Myocyte (in vitro differentiated cells): ENCODE data around the gene QSOX1. TPM values are rescaled to one million over a fixed set of nuclear protein-coding genes. Genes with fewer than 3 reads are reported as not detected.

Experiments
- DNase-seq: peaks from one replicate; pipeline ENCODE4 v3.0.0-alpha.2; 2012; ENCODE audit warnings: low read depth
- total RNA-seq: library from RNA; depleted of rRNA; stranded (reverse); fragments of >200 nt; gene quantifications from 2 replicates; pipeline ENCODE4 v1.2.3, GENCODE V29; 2014

The QSOX1 gene
- total RNA-seq, 1 donor from 2014 or later: 46.5 TPM

DNA sequence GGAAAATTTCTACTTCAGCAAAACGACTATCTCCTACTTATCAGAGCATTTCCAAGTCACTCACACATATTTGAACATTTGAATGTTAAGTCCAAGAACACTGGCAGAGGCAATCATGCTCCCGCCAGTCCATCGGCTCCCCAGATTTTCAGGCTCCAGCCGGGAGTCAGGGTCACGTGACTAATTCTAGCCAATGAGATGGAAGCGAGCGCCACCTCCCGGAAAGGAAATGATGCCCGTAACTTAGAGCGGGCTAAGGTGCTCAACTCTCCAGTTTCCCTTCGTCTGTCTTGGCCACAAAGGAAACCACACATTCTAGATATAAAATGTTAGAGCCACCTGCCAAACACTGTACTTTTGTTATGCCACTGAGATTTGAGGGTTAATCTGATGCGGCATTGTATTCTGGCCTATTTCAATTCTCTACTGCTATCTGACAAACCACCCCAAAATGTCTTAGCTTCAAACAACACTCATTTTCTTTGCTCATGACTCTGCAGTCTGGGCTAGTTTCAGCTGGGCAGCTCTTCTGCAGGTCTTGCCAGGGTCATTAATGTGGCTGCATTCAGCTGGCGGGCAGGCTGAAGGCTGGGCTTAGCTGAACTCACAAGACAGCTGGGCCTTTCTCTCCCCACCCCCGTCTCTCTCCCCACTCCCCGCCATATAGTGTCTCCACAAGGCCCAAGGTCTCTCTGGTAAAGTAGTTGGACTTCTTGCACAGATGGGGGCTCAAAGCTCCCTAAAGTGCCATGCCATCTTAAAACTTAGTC, 58.9 kb downstream of the QSOX1 start:
- DNase-seq: peak; percentile 50

DNA sequence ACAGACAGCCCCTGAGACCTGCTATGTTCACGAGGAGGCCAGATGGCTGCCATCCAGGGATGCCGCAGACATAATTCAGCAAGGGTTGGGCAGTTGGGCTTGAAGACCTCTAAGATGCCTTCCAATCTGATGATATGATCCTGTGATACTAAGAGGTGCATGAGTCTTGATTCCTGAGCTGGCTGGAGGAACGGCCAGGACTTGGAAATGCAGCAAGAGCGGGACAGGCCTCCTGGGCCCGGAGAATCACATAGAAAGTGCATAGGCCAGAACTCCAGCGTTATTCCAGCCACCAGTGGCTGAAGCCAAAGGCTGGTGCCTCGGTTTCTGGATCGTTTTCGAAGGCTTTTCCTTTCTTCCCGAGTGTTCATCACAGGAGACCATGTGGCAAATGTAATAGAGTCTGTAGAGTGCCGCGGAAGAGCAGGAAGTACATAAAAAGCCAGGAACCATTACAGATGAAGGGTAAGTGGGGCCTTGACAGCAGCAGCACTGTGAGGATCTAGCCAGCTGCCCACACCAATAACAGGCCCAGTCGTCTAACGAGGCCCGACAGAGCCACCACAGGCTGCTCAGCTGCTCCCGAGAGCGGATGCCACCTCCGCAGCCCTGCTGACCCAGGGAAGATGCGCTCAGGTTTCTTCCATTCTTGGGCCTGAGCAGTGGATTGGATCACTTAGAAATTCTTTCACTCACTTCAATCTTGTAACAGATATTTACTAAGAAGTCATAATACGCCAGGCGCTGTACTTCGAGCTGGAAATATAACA, 61.4 kb downstream of the QSOX1 start:
- DNase-seq: peak; percentile 31

DNA sequence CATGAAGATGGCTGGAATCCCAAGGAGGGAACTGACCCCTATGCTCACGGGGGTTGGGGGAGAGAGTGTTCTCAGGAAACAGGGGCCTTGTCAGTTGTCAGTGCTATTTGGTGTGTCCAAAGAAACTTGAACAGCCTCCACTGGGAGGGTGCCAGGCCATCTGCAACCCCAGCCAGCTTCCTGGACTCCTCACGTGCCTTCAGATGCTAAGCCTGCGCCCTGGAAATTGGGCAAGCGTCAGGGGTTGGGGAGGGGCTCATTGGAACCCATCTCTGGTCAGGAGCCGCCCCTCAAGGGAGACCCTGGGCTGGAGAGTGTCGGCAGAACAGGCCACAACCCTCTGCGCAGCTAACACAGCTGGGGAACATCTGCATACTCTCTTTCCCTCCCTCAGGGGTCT, 62.3 kb downstream of the QSOX1 start:
- DNase-seq: no peak

DNA sequence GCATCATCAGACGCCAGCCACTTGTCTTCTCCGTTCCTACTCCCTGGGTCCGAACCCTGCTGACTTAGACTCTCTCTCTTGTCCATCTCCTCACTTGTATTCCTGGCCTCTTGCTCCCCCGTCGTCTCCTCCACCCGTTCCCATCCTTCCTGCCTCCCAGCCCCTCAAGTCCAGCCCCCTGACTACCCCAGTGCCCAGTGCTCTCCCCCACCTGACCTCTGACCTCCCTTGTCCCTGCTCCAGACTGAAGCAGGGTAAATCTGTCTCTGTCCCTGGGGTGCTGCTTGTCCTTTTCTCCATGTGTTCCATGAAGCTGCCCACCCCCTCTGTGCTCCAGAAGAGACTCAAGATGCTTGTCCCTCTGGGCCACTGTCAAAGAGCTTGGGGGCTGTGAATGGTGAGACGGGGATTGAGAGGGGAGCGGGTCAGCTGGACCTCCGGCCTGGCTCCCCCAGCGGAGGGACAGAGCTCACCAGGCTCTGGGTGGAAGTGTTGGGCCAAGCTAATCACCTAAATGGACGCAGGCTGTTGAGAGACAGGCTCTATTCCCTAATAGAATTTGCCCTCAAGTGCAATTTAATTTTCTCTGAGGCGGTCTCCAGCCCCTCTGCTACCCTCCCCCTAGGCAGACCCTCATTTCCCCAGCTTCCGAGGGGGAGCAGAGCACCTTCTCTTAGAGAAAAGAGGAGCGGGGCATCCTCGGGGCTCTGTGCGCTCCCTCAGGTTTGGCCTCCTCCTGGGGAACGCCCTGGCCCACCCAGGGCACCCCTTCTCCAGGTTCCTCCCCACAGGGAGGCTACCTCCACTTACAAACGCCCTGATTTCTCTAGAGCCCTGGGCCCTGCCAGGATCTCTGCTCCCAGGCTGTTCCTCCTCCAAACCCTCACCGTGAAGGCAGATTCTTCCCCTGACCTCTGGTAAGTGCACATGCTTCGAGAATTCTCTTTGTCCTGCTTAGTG, 64.4 kb downstream of the QSOX1 start:
- no peak for DNase-seq

DNA sequence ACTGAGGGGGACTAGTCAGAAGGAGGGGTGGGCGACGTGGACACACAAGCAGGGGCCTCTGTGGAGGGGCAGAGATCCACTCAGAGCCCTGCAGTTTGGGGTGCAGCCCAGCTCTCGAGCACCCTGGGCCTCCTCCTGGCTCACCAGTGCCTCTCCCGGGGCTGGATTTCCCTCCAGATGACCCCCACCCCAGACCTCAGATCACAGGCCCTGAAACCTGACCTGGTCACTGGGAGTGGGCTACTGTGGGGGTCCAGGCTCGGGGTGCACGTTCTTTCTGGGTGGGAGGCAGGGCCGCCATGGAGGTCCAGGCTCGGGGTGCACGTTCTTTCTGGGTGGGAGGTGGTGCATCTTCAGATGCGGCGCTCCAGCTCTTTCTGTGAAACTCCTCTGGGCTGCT, 65.1 kb downstream of the QSOX1 start:
- DNase-seq: no peak

DNA sequence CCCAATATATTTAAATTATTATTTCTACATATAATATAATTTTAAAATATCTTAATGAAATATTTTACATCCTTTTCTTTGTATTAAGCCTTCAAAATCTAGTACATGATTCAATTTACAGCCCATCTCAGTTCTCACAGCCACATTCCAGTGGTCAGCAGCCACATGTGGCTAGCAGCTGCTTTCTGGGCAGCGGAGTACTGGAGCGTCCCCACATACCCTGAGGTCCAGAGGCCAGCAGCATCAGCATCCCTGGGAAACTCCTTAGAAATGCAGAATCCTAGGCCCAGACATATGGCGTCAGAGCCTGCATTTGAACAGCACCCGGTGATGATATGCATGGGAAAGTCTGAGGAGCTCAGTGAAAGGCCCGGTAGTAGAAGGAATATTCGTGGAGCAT, 66.8 kb downstream of the QSOX1 start:
- peak; percentile 78 for DNase-seq

DNA sequence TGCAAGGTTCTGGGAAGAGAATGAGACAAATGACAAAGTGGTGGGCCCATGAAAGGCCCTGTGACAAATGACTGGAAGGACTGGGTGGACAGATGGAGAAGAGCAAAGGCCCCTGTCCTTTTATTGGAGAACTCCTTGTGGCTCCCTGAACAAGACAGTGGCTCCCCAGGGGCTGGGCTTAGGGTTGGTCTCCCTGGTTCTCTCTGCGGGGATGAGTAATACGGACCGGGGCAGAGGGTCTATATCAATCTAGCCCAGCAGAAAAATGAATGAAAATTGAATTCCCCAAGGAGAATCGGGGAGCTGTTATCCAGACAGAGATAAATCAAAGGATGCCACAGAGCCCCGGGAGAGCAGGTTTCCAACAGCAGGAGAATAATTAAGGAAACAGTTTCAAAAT, 70.2 kb downstream of the QSOX1 start:
- no peak for DNase-seq

DNA sequence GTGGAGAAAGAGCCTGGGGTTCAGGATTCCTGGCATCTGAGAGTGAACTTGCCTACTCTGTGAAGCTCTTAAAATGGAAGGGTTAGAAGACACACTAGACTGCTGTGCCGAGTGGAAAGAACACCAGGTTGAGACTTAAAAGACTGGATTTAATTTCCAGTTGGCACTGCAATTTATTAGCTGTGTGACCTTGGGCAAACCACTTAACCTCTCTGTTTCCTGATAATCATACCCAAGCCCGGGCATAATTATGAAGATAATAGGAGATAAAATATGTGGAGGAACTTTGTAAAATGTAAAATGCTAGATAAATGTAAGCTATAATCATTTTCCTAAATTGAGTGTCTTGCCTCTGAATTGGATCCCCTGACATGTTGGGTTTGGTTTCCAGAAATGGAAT, 70.7 kb downstream of the QSOX1 start:
- no peak for DNase-seq

DNA sequence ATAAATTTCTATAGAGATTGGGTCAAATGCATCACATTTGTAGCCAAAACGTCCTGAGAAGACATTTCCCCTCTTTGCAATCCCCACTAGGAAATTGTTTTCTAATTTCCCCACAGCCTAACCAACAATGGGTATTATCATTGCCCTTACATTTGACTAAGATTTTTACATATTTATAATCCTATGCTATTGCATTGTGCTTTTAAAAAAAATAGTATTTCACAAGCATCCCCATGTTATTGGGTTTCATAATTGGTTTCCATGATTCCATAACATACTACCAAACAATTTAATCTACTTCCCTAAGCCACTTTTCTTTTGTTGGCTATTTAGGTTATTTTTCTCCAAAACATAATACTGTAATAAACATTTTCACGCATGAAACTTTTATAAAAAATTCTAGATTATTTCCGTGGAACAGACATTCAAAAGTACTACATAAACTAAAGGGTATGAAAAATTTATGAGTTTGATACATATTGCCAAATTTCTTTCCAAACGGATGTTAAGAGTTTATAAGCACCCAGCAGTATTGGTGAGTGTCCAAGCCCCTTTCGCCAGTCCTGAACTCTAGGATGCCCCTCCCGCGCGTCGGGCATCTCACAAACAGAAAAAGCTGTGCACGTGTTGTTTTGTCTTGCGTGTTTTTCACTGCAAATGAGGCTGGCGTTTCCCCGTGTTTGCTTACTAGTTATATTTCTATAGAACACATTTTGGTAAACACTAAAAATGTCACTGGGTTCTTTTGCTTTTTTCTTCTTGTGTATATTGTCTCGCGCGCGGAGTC, 73.4 kb downstream of the QSOX1 start:
- DNase-seq: no peak

DNA sequence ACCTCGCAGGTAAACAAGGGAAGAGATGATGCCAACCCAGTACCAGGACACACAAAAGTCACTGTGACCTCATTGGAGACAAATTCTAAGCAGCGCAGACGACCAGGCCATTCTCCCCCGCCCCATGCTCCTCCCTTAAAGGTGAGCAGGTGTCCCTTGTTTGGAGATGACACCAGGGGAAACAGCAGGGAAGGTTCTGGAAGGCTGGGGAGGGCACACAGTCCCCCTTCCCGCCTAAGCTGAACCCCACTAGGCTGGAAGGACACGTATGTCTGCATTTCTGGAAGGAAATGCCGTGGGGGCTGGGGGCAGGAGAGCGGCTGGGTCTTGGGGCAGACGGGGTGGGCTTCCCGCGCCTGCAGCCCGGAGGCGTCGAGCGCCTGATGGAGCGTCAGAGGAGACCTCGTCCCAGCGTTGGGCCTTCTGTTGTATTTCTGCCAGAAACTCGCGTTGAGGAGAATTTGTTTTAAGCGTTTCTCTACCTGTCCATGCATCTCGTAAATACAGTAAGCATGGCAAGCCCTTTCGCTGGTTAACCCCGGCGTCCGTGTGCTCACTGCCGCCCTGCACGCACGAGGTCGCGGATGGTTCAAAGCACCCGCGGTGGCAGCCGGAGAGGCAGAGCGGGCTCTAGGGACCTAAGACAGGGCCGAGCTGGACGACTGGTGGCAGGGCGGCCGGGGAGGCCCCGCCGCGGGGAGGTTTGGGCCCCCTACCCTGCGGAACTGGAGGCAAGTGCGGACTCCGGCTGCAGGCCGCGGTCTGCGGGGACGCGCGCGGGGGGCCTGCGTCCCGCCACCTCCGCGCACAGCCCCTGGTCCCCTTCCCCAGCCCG, 74.2 kb downstream of the QSOX1 start:
- no peak for DNase-seq

DNA sequence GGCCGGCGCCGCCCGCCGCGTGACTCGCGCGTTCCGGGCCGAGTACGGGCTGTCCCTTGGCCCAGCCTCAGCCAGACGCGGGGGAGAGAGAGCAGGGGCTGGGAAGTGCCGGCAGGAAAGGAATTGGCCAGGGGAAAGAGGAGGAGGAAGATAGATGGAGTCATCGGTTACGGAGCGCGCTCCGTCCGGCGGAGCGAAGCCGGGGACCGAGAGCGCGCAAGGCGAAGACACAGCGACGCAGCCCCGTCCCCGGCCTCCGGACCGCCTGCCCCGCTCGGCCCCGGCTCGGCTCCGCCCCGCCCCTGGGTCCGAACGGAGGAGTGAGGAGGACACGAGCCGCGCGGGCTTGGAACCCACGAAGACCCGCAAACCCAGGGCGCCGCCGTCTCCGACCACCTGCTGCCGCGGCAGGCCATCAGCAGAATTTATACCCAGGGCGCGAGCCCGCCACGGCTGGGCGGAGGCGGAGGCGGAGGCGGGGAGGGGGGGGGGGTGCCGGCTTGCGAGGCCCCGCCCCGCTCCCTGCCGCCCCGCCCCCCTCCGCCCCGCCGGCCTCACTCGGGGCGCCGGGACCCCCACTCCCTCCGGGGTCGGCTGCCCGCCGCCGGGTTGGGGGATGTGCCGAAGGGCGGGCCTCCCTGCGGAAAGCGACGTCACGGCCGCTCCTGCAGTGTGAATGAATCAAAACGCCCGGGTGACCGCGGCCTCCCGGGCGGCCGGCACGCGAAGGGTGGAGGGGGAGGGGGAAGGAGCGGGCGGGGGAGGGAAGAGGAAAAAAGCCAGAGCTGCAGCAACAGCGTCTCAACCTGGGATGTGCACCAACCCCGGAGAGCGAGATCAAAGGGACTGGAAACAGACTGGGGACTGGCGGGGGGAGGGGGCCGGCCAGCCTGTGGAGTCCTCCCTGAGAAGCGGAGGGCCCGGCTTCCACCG, 75.1 kb downstream of the QSOX1 start, which contains the start of gene LHX4:
LHX4 (plus strand) TSS at position 782 of the 933 bp plus-strand sequence. CDS start 266 bp downstream, outside the sequence.
- peak; percentile 45 for DNase-seq

DNA sequence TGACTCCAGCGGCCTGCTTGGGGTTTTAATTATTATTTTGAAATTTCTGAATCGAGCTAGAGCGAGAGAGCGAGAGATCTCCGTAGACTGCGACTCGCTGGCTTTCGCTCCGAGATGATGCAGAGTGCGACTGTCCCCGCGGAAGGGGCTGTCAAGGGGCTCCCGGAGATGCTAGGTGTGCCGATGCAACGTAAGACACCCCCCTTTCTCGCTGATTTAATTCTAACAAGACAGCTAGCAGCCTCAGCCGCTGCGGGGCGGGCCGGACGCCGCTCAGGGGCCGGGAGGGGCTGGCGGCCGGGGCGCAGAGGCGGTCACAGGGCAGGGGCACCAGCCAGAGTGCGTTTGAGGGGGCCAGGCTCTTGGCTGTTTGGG, 75.7 kb downstream of the QSOX1 start:
- DNase-seq: no peak

DNA sequence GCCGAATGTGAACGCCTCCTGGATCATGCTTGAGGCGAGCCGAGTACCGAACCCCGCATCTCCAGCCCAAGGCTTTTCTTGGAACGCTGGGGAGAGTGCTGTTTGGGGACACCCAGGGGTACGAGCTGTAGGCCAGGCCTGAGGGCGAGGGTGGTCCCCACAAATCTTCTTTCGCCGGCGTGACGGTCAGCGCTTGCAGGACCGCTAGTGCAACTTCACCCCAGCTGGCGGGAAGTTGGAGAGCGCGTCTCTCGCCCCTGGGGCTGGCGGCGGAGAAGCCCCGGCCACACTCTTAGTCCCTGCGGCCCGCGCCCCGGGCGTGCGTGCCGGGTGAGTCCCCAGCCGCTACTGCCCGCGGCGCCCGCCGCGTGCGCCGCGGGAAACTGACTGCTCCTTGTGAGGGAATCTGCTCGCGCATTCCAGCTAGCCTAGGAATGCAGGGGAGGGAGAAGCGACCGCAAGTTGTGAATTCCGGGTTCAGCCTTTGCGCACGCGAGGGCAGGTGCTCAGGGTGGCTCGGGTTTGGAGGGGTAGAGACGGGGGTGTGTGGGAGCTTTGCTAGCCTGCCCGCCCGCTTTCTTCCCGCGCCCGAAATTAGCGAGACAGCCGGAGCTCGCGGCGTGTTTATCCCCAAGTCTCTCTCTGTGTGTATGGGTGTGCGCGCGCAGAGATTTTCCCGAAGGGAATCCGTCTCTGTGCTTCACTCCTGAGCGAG, 76.3 kb downstream of the QSOX1 start:
- peak; percentile 75 for DNase-seq

DNA sequence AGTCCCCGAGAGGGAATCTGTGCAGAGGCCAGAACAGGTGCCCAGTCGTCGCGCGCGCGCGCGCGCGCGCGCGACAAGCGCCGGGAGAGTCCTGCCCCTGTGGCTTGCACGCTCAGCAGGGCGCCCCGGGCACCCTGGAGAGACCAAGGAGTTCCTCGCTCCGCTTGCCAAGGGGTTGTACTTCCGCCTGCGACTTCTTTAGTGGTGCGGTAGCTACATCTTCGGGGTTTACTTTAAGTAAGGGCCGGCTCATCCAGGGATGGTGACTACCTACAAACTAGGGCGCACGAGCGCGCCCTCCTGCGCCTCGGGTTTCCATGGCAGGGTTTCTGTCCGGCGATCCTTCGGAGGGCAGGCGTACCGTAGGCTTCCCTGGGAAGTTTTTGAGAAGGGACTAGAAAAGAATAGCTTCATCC, 76.8 kb downstream of the QSOX1 start:
- DNase-seq: peak; percentile 58

DNA sequence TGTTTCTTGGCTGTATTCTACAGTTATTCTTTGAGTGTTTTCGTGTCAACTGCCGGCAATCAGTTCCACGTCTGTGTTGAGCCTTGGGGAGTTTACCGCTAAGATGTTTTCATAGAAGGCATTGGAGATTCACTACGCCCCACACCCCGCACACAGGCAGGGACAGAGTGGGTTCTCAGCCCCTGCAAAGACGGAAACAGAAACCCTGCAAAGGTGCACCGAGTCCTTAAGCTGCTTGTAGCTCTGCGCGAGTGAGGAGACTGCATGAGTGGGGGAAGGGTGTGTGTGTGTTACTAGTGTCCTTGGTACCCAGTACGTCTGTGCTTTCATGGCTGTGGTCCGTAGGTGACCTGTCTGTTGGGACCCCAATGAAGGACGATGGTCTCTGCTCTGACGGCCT, 77.3 kb downstream of the QSOX1 start:
- DNase-seq: no peak

DNA sequence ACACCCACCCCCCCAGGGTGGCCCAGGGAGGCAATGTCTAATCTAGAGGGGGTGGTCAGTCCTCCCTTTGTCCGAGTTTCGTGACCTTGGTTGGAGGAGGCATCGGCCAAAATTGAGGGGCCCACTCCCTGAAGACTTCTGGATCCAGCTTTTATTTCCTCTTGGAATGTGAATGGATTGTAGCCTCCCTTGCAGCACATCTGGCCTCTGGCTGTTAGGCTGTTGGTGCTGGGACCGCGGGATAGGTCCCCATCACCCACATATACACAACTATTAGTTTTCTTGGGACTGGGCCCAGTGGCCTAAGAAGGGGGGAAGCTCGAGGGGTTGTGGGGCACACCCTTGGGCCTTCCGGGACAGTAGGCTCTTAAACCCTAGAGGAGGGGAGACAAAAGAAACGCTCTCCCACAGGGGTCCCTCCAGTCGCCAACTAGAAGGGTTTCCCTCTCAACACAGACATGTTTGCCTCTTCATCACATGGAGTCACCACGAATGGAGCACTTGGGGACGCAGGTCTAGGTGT, 77.9 kb downstream of the QSOX1 start:
- DNase-seq: no peak

DNA sequence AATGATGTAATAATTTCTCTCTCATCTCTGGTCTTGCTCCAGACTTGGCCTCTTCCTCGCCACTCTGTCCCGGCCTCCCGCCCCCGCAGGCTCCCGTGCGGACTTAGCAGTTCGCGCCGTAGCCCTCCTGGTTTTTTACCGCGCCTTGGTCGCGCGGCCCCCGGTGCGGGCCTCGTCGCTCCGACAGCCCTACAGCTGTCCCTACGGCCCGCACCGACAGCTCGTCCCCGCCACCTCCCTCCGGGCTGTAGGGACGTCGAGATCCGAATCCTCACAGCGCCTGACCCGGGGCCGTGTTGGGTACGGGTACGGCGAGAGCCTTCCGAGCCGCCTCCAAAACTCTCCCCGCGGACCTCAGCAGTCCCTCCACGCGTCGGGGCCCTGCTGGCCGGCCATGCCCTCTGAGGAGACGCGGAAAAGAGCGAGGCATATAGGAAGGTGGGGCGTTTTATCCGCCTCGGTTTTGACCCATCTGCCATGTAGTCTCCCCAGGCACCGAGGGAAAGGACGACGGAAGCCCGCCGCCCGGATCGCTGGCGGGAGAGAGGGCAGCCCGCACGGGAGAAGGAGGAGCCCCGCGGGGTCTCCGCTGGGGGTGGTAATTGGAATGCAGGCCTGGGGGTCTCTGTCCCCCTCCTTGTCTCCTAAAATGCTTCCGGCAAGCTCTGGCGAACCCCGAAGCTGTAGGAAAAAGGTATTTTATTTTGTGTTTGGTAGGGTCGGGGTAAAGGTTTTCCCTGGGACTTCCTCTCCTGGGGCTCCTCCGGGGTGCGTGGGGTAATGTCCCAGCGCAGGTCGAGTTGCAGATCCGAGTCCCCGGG, 78.7 kb downstream of the QSOX1 start:
- DNase-seq: no peak
